Right lobe of liver (tissue), 4 donors: ENCODE measurements around the gene B3GAT1.

Experiments used
- POLR2A ChIP-seq: fragments of 450-650 bp; IDR thresholded peaks from one replicate; pipeline ENCODE4 v1.6.1; 2017; ENCODE audit warnings: antibody characterized with exemption, mild to moderate bottlenecking
- TF ChIP-seq, protein P1 (sequence below), 4 donors: fragments of 200-600 bp in 3 of 4; fragments of 450-650 bp in 1 of 4; IDR thresholded peaks; one replicate each; pipeline versions ENCODE4 v1.5.1 to v1.8.0; 2016 to 2022; ENCODE audit warnings: antibody characterized with exemption in 4 of 4, mild to moderate bottlenecking in 2 of 4
- donor health status: DM: no; HTN: no; CAD: no.
- donor health status: DM: no; HTN: no; CAD: no.
- donor health status: DM: no; HTN: yes; CAD: no.

DNA sequence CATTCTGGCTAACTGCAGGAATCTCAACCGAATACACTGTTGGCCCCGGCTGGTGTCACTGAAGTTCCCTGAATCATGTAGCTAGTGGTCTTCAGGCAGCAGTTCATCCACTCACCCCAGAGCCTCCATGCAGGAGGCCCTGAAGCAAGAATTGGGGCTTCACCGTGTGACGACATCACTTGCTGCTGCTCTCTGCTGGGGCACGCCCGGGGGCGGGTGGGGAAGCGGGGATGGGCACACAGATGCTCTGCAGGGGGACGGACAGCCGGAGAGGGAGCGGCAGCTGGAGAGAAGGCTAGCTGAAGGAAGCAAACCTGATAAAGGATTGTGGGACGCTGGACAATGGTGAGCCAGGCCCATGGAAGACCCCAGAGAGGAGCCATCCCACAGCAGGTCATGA lies 17.0 kb downstream of the B3GAT1 start:
- TF ChIP-seq, protein P1, sequence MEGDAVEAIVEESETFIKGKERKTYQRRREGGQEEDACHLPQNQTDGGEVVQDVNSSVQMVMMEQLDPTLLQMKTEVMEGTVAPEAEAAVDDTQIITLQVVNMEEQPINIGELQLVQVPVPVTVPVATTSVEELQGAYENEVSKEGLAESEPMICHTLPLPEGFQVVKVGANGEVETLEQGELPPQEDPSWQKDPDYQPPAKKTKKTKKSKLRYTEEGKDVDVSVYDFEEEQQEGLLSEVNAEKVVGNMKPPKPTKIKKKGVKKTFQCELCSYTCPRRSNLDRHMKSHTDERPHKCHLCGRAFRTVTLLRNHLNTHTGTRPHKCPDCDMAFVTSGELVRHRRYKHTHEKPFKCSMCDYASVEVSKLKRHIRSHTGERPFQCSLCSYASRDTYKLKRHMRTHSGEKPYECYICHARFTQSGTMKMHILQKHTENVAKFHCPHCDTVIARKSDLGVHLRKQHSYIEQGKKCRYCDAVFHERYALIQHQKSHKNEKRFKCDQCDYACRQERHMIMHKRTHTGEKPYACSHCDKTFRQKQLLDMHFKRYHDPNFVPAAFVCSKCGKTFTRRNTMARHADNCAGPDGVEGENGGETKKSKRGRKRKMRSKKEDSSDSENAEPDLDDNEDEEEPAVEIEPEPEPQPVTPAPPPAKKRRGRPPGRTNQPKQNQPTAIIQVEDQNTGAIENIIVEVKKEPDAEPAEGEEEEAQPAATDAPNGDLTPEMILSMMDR (IDR thresholded peaks at IDR 0.05) = no peak
- no peak for TF ChIP-seq POLR2A
